Measurements from ENCODE around the gene ZNF343. TPM values are rescaled to one million over a fixed set of nuclear protein-coding genes. Genes with fewer than 3 reads are reported as not detected.

The ZNF343 gene
- total and polyA plus RNA-seq, 8 donors = 8.4 to 19.3 (median 15.1) TPM

DNA sequence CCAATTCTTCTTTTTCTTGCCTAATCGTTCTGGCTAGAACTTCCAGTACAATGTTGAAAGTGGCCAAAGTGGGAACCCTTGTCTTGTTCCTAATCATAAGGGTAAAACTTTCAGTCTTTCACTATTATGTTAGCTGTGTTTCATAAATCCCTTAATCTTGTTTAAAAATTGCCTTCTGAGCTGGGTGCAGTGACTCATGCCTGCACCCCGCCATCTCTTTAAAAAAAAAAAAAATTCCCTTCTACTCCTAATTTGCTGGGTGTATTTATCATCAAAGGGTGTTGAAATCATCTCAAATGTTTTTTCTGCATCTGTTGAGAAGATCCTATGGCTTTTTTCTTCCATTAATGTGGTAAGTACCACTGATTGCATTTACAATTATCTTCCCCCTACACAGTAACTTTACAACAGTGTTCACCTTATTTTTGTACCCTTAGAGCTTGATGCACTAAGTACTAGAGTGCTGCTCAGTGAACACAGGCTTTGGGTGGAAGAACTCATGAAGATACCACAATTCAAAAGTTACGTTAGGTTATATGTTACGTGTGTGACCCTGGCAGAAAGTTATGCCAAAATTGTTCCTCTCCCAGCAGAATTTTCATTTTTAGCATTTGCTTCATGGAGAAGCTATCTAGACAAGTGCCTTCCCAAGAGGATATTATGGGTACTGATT is 47.8 kb downstream of the ZNF343 start:
- ATAC-seq (no peak), DNase-seq (no peak)
- peaks cover 7 to 77% of the 10 kb centered on the region in 2 donors for H3K36me3 ChIP-seq
- no peaks in the 10 kb centered on the region for H3K4me1 ChIP-seq
- intact Hi-C loops (cut with DNase I) = no loop called here
- no peaks in the 10 kb centered on the region for H3K9me3 ChIP-seq
- TF ChIP-seq, protein P1, sequence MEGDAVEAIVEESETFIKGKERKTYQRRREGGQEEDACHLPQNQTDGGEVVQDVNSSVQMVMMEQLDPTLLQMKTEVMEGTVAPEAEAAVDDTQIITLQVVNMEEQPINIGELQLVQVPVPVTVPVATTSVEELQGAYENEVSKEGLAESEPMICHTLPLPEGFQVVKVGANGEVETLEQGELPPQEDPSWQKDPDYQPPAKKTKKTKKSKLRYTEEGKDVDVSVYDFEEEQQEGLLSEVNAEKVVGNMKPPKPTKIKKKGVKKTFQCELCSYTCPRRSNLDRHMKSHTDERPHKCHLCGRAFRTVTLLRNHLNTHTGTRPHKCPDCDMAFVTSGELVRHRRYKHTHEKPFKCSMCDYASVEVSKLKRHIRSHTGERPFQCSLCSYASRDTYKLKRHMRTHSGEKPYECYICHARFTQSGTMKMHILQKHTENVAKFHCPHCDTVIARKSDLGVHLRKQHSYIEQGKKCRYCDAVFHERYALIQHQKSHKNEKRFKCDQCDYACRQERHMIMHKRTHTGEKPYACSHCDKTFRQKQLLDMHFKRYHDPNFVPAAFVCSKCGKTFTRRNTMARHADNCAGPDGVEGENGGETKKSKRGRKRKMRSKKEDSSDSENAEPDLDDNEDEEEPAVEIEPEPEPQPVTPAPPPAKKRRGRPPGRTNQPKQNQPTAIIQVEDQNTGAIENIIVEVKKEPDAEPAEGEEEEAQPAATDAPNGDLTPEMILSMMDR (IDR thresholded peaks at IDR 0.05) = no peak
- no peak overlapping the region for H3K27ac ChIP-seq
- no peak overlapping the region for H3K4me3 ChIP-seq
- no peaks in the 10 kb centered on the region for H3K27me3 ChIP-seq

DNA sequence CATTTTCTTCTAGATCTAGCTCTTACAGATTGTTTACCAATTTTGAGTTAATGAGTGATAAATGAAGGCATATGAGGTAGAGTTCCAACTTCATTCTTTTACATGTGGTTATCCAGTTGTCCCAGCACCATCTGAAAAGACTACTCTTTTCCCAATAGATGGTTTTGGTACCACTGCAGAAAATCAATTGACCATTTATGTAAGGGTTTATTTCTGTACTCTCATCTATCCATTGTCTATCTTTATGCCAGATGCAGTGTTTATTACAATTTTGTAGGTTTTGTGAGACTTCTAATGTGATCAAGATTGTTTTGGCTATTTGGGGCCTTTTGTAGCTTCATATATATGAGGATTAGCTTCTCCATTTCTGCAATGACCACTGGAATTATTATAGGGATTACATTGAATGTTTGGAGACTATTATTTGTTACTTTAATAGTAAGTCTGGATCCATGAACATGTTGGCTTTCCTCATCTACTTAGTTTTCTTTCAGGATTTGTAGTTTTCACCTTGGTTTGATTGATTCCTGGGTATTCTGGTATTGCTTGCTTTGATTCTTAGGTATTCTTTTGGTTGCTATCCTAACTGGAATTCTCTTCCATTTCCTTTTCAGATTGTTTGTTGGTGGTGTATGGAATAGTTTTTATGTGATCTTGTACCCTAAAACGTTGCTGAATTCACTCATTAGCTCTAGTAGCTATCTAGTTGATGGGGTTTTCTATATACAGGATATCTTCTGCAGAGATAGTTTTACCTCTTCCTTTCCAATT is 48.5 kb downstream of the ZNF343 start:
- Histone ChIP-seq H3K9me3 (no peaks in the 10 kb centered on the region), H3K4me1 (no peaks in the 10 kb centered on the region), H3K27ac (no peak overlapping the region), H3K36me3 (peaks cover 7 to 69% of the 10 kb centered on the region in 2 donors), H3K27me3 (no peaks in the 10 kb centered on the region), H3K4me3 (no peak overlapping the region)
- no peak for ATAC-seq
- intact Hi-C loops (cut with DNase I) = no loop called here
- DNase-seq = no peak
- TF ChIP-seq, protein P1 (IDR thresholded peaks at IDR 0.05) = no peak

DNA sequence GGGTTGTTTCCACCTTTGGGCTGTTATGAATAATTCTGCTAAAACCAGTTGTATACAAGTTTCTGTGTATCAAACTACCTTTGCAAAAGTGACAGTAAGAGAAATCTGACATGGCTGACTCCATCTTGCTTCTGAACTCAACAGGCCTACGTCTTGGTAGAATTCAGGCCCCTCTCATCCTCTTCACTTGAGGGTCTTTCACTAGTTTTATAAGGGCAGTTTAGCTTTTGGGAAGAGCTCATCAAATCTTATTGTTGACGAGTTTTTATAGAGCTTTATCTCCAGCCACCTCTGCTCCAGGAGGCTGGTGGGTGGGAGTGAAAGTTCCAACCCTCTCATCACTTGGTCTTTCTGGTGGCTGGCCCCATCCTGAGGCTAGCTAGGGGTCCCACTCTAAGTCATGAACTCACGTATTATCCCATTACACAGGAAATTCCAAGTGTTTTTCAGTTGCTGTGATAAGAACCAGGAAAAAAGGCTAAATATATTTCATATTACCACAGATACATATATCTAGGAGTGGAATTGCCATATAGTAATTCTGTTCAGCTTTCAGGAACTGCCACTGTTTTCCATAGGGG is 49.7 kb downstream of the ZNF343 start:
- H3K27ac ChIP-seq = no peak overlapping the region
- DNase-seq (no peak), ATAC-seq (no peak)
- no peaks in the 10 kb centered on the region for H3K4me1 ChIP-seq
- no peaks in the 10 kb centered on the region for H3K27me3 ChIP-seq
- H3K36me3 ChIP-seq = peaks cover 4 to 58% of the 10 kb centered on the region in 2 donors
- H3K9me3 ChIP-seq = no peaks in the 10 kb centered on the region
- TF ChIP-seq, protein P1 (IDR thresholded peaks at IDR 0.05) = no peak
- intact Hi-C loops (cut with DNase I) = no loop called here
- H3K4me3 ChIP-seq = no peak overlapping the region

DNA sequence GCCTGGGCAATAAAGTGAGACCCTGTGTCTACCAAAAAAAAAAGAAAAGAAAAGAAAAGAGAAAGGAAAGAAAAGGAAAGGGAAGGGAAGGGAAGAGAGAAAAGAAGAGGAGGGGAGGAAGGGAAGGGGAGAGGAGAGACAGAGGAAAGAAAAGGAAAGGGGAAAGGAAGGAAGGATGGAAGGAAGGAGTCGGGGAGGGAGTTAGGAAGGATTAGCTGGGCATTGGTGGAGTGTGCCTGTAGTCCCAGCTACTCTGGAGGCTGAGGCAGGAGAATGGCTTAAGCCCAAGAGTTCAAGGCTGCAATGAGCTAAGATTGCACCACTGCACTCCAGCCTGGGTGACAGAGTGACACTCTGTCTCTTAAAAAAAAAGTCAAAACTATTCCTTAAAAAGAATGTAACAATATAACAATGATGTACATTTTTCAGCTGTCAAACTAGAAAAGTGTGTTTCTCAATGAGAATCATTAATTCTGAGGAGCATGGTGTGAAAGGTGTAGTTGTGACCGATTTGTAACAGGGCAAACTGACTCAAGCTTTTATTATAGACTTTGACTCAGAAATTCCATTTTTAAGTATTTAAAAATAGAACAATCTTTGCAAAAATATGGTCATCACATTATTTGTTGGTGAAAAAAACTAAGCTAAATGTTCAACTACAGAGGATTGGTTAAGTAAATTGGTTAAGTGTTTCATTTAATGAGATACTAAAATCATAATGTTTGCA is 52.8 kb downstream of the ZNF343 start:
- H3K9me3 ChIP-seq = no peaks in the 10 kb centered on the region
- intact Hi-C loops (cut with DNase I) = no loop called here
- peaks cover 0 to 27% of the 10 kb centered on the region in 2 donors for H3K36me3 ChIP-seq
- DNase-seq (no peak), ATAC-seq (no peak)
- H3K27me3 ChIP-seq = no peaks in the 10 kb centered on the region
- no peaks in the 10 kb centered on the region for H3K4me1 ChIP-seq
- H3K4me3 ChIP-seq = no peak overlapping the region
- H3K27ac ChIP-seq = no peak overlapping the region
- TF ChIP-seq, protein P1 (IDR thresholded peaks at IDR 0.05) = no peak

Data from left lung (tissue), 10 donors.